Neural progenitor cell (in vitro differentiated cells): ENCODE data around the gene PLA2G4D. TPM values are rescaled to one million over a fixed set of nuclear protein-coding genes. Genes with fewer than 3 reads are reported as not detected.

Experiments used
- DNase-seq: peaks from one replicate; pipeline ENCODE4 v3.0.0-alpha.2; 2016; ENCODE audit warnings: low spot score
- H2AFZ ChIP-seq: fragments of 200-600 bp; sonication (generic); replicated peaks from 2 replicates; pipeline ENCODE4 v1.6.1; 2016; ENCODE audit warnings: antibody characterized with exemption
- H3F3A ChIP-seq: fragments of 200-600 bp; sonication (generic); 2 replicates; pipeline ENCODE4 v1.6.1; 2016; ENCODE audit warnings: antibody characterized with exemption, low read depth
- H3K27ac ChIP-seq: fragments of 200-600 bp; sonication (generic); 2 replicates; pipeline ENCODE4 v1.5.1; 2016; ENCODE audit warnings: mild to moderate bottlenecking
- H3K27me3 ChIP-seq: fragments of 200-600 bp; sonication (generic); 2 replicates; pipeline ENCODE4 v1.6.1; 2016; ENCODE audit warnings: mild to moderate bottlenecking, moderate library complexity
- H3K36me3 ChIP-seq: fragments of 200-600 bp; sonication (generic); 2 replicates; pipeline ENCODE4 v1.5.1; 2016
- H3K4me1 ChIP-seq: fragments of 200-600 bp; sonication (generic); 2 replicates; pipeline ENCODE4 v1.6.1; 2016; ENCODE audit warnings: mixed run types
- H3K4me2 ChIP-seq: fragments of 200-600 bp; sonication (generic); 2 replicates; pipeline ENCODE4 v1.6.1; 2016
- H3K4me3 ChIP-seq: fragments of 200-600 bp; sonication (generic); 2 replicates; pipeline ENCODE4 v1.5.1; 2016
- H3K79me2 ChIP-seq: fragments of 200-600 bp; sonication (generic); 2 replicates; pipeline ENCODE4 v1.6.1; 2016; ENCODE audit warnings: low read depth
- H3K9ac ChIP-seq: fragments of 200-600 bp; sonication (generic); 2 replicates; pipeline ENCODE4 v1.6.1; 2016
- H3K9me3 ChIP-seq: fragments of 200-600 bp; sonication (generic); 2 replicates; pipeline ENCODE4 v1.5.1; 2016; ENCODE audit warnings: low read depth
- H4K20me1 ChIP-seq: fragments of 200-600 bp; sonication (generic); 2 replicates; pipeline ENCODE4 v1.6.1; 2016; ENCODE audit warnings: low read depth
- H3K27ac Mint-ChIP-seq: 3 replicates; pipeline ENCODE4 v1.8.0; 2021; ENCODE audit warnings: mixed read lengths
- H3K27me3 Mint-ChIP-seq: 2 replicates; pipeline ENCODE4 v1.8.0; 2022; ENCODE audit warnings: low read depth, mild to moderate bottlenecking, inconsistent platforms, moderate library complexity, mixed read lengths; ENCODE audit not compliant: insufficient read depth
- H3K36me3 Mint-ChIP-seq: 3 replicates; pipeline ENCODE4 v1.8.0; 2021; ENCODE audit warnings: mixed read lengths
- H3K4me1 Mint-ChIP-seq: 3 replicates; pipeline ENCODE4 v1.8.0; 2021; ENCODE audit warnings: mixed read lengths
- H3K4me3 Mint-ChIP-seq: 3 replicates; pipeline ENCODE4 v1.8.0; 2021; ENCODE audit warnings: mild to moderate bottlenecking, moderate library complexity, mixed read lengths
- H3K9me3 Mint-ChIP-seq: 3 replicates; pipeline ENCODE4 v1.8.0; 2020; ENCODE audit warnings: mixed read lengths
- CTCF ChIP-seq: fragments of 200-600 bp; sonication (generic); IDR thresholded peaks from 2 replicates; pipeline ENCODE4 v1.5.1; 2017; ENCODE audit warnings: antibody characterized with exemption, mild to moderate bottlenecking
- EZH2 ChIP-seq: fragments of 200-600 bp; sonication (generic); IDR thresholded peaks from 2 replicates; pipeline ENCODE4 v1.6.1; 2017; ENCODE audit warnings: antibody characterized with exemption, mild to moderate bottlenecking, moderate library complexity
- EZH2phosphoT487 ChIP-seq: fragments of 200-600 bp; sonication (generic); IDR thresholded peaks from 2 replicates; pipeline ENCODE4 v1.6.1; 2017; ENCODE audit warnings: antibody characterized with exemption
- total RNA-seq: library from RNA; depleted of rRNA; stranded (reverse); fragments of >200 nt; gene quantifications from 2 replicates; pipeline ENCODE4 v1.2.3, GENCODE V29; 2015; ENCODE audit warnings: low replicate concordance

The PLA2G4D gene
- total RNA-seq, 1 donor from 2014 or later: not detected

- H3K27me3 ChIP-seq: no peaks in the 10 kb centered on the region
- no peak overlapping the region for H3K27ac ChIP-seq
- H3K4me1 ChIP-seq: no peaks in the 10 kb centered on the region
- no peaks in the 10 kb centered on the region for H3F3A ChIP-seq
- no peak overlapping the region for H3K4me3 ChIP-seq
- peaks cover 3% of the 10 kb centered on the region for H3K4me1 Mint-ChIP-seq
- no peak overlapping the region for H3K4me3 Mint-ChIP-seq
- no peak for DNase-seq
- no peaks in the 10 kb centered on the region for H3K36me3 Mint-ChIP-seq
- H3K9me3 Mint-ChIP-seq: no peaks in the 10 kb centered on the region
- no peak overlapping the region for H3K27ac Mint-ChIP-seq
- H3K36me3 ChIP-seq: no peaks in the 10 kb centered on the region
- H3K79me2 ChIP-seq: no peaks in the 10 kb centered on the region
- no peak overlapping the region for H3K9ac ChIP-seq
- H3K27me3 Mint-ChIP-seq: peaks cover 9% of the 10 kb centered on the region
- H4K20me1 ChIP-seq: no peaks in the 10 kb centered on the region
- H2AFZ ChIP-seq: no peak overlapping the region
- no peak for TF ChIP-seq CTCF
- no peak for TF ChIP-seq EZH2
- TF ChIP-seq EZH2phosphoT487: no peak
- no peak overlapping the region for H3K4me2 ChIP-seq
- no peaks in the 10 kb centered on the region for H3K9me3 ChIP-seq
Observed at GRCh38 chr15:42048821-42049200, 45.6 kb downstream of the PLA2G4D start.

GRCh38 chr15:42048080-42048820 lies 46.1 kb downstream of the PLA2G4D start:
- H3K36me3 ChIP-seq: no peaks in the 10 kb centered on the region
- H3K9ac ChIP-seq: no peak overlapping the region
- H3K4me3 Mint-ChIP-seq: no peak overlapping the region
- H3K27ac Mint-ChIP-seq: no peak overlapping the region
- no peak overlapping the region for H2AFZ ChIP-seq
- H3F3A ChIP-seq: no peaks in the 10 kb centered on the region
- no peak overlapping the region for H3K4me3 ChIP-seq
- no peaks in the 10 kb centered on the region for H4K20me1 ChIP-seq
- no peaks in the 10 kb centered on the region for H3K79me2 ChIP-seq
- H3K4me1 Mint-ChIP-seq: peaks cover 3% of the 10 kb centered on the region
- TF ChIP-seq EZH2 (no peak), CTCF (no peak), EZH2phosphoT487 (no peak)
- DNase-seq: no peak
- no peaks in the 10 kb centered on the region for H3K9me3 Mint-ChIP-seq
- H3K27me3 ChIP-seq: no peaks in the 10 kb centered on the region
- no peaks in the 10 kb centered on the region for H3K4me1 ChIP-seq
- no peak overlapping the region for H3K27ac ChIP-seq
- no peak overlapping the region for H3K4me2 ChIP-seq
- peaks cover 9% of the 10 kb centered on the region for H3K27me3 Mint-ChIP-seq
- H3K36me3 Mint-ChIP-seq: no peaks in the 10 kb centered on the region
- H3K9me3 ChIP-seq: no peaks in the 10 kb centered on the region

- Histone ChIP-seq H3K4me2 (no peak overlapping the region), H3F3A (no peaks in the 10 kb centered on the region), H2AFZ (no peak overlapping the region), H3K27me3 (no peaks in the 10 kb centered on the region), H3K36me3 (no peaks in the 10 kb centered on the region), H3K79me2 (no peaks in the 10 kb centered on the region), H3K27ac (no peak overlapping the region), H3K4me1 (no peaks in the 10 kb centered on the region), H4K20me1 (no peaks in the 10 kb centered on the region), H3K9ac (no peak overlapping the region), H3K4me3 (no peak overlapping the region), H3K9me3 (no peaks in the 10 kb centered on the region)
- Mint-ChIP-seq H3K9me3 (no peaks in the 10 kb centered on the region), H3K4me3 (no peak overlapping the region), H3K27me3 (peaks cover 9% of the 10 kb centered on the region), H3K36me3 (no peaks in the 10 kb centered on the region), H3K4me1 (peaks cover 7% of the 10 kb centered on the region), H3K27ac (no peak overlapping the region)
- DNase-seq: no peak
- TF ChIP-seq EZH2phosphoT487: no peak
- no peak for TF ChIP-seq CTCF
- TF ChIP-seq EZH2: no peak
Observed at GRCh38 chr15:42046597-42046996, 47.8 kb downstream of the PLA2G4D start.
